Measurements from ENCODE around the gene ARRDC2. TPM values are rescaled to one million over a fixed set of nuclear protein-coding genes. Genes with fewer than 3 reads are reported as not detected.

The ARRDC2 gene
- total and polyA plus RNA-seq, 10 donors: 46.0 to 70.4 (median 56.1) TPM

GRCh38 chr19:18013210-18014111 is 5.5 kb downstream of the ARRDC2 start:
- Histone ChIP-seq H3K27ac (peak overlapping the region; percentile 4 to 88 (median 47)), H3K36me3 (peaks cover 9 to 74% (median 65%) of the 10 kb centered on the region in 6 donors), H3K9me3 (no peaks in the 10 kb centered on the region), H3K4me3 (no peak overlapping the region), H3K4me1 (peaks cover 18 to 100% (median 56%) of the 10 kb centered on the region in 6 donors), H3K27me3 (replicated peaks in 1 of 7) (no peaks in the 10 kb centered on the region)
- DNase-seq: no peak
- WGBS, 5 donors: 76 to 84% (median 82%) methylated on average over 17 of the region's 17 CpGs
- intact Hi-C loops (cut with DNase I; ENCODE audit: low total_unique reads): no loop called here
- TF ChIP-seq POLR2AphosphoS5 (IDR thresholded peaks at IDR 0.05) (peak in 2 of 3 donors; percentile 30 to 41), CTCF (IDR thresholded peaks at IDR 0.05 in 8 of 11, conservative IDR thresholded peaks at IDR 0.05 in 3 of 11) (no peak)

- Histone ChIP-seq H3K27me3 (replicated peaks in 1 of 7) (no peaks in the 10 kb centered on the region), H3K36me3 (peaks cover 9 to 67% (median 59%) of the 10 kb centered on the region in 6 donors), H3K4me3 (no peak overlapping the region), H3K9me3 (no peaks in the 10 kb centered on the region), H3K4me1 (peaks cover 18 to 100% (median 51%) of the 10 kb centered on the region in 6 donors), H3K27ac (peak overlapping the region in 7 of 8 donors; percentile 13 to 88 (median 51))
- 75 to 87% (median 83%) methylated on average over 6 of the region's 6 CpGs for WGBS, 5 donors
- TF ChIP-seq POLR2AphosphoS5 (IDR thresholded peaks at IDR 0.05) (peak; percentile 9 to 39 (median 23)), POLR2A (IDR thresholded peaks at IDR 0.05) (no peak)
- intact Hi-C loops (cut with DNase I; ENCODE audit: low total_unique reads): no loop called here
- no peak for DNase-seq
Observed at GRCh38 chr19:18014197-18014596, 6.2 kb downstream of the ARRDC2 start.

GRCh38 chr19:18016209-18016910 is 8.4 kb downstream of the ARRDC2 start:
- intact Hi-C loops (cut with DNase I; ENCODE audit: low total_unique reads): no loop called here
- Histone ChIP-seq H3K4me3 (no peak overlapping the region), H3K36me3 (peaks cover 5 to 45% (median 37%) of the 10 kb centered on the region in 6 donors), H3K27me3 (replicated peaks in 1 of 7) (no peaks in the 10 kb centered on the region), H3K4me1 (peaks cover 27 to 100% (median 60%) of the 10 kb centered on the region in 6 donors), H3K27ac (peak overlapping the region; percentile 0 to 88 (median 74)), H3K9me3 (no peaks in the 10 kb centered on the region)
- no peak for DNase-seq
- no peak for TF ChIP-seq CTCF (IDR thresholded peaks at IDR 0.05 in 8 of 11, conservative IDR thresholded peaks at IDR 0.05 in 3 of 11)
- TF ChIP-seq POLR2AphosphoS5 (IDR thresholded peaks at IDR 0.05): no peak
- TF ChIP-seq POLR2A (IDR thresholded peaks at IDR 0.05): no peak
- WGBS, 5 donors: 84 to 88% (median 86%) methylated on average over 14 of the region's 14 CpGs

GRCh38 chr19:18017275-18018083 is 9.5 kb downstream of the ARRDC2 start:
- no peak for DNase-seq
- Histone ChIP-seq H3K4me1 (peaks cover 38 to 100% (median 71%) of the 10 kb centered on the region in 6 donors), H3K4me3 (no peak overlapping the region), H3K27ac (peak overlapping the region; percentile 19 to 88 (median 74)), H3K9me3 (no peaks in the 10 kb centered on the region), H3K36me3 (peaks cover 5 to 34% (median 26%) of the 10 kb centered on the region in 6 donors), H3K27me3 (replicated peaks in 1 of 7) (no peaks in the 10 kb centered on the region)
- TF ChIP-seq POLR2AphosphoS5 (IDR thresholded peaks at IDR 0.05) (peak in 1 of 3 donors; percentile 8), POLR2A (IDR thresholded peaks at IDR 0.05) (no peak), CTCF (IDR thresholded peaks at IDR 0.05 in 8 of 11, conservative IDR thresholded peaks at IDR 0.05 in 3 of 11) (no peak)
- WGBS, 5 donors: 55 to 70% (median 62%) methylated on average over 14 to 15 of the region's 15 CpGs
- intact Hi-C loops (cut with DNase I; ENCODE audit: low total_unique reads): no loop called here

Data from spleen (tissue), 11 donors.